ENCODE results near the gene SSH2. TPM values are rescaled to one million over a fixed set of nuclear protein-coding genes. Genes with fewer than 3 reads are reported as not detected.

Gene SSH2
- total and polyA plus RNA-seq, 2 of the 13 experiments (the other 11 are each of a cell fraction or from before 2014, with no cell fraction given): 6.0 to 6.4 TPM

DNA sequence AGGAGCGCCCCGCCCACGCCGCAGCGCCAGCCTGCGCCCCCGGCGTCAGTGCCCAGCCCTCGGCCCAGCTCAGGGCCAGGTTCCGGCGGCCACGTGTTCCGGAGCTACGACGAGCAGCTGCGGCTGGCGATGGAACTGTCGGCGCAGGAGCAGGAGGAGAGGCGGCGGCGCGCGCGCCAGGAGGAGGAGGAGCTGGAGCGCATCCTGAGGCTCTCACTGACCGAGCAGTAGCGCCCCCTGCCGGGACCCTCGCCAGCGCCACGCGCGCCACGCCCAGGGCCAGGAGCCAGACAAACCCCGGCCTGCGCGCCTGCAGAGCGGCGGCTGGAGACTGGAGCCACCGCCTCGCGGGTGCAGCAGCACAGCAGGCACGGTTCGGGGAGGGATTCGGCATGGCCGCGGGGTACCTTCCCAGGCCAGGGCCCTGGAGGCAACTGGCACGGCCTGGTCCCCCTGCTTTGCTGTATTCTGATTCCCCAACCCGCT lies 316.6 kb downstream of the SSH2 start (continued):
- TF ChIP-seq, protein P1, sequence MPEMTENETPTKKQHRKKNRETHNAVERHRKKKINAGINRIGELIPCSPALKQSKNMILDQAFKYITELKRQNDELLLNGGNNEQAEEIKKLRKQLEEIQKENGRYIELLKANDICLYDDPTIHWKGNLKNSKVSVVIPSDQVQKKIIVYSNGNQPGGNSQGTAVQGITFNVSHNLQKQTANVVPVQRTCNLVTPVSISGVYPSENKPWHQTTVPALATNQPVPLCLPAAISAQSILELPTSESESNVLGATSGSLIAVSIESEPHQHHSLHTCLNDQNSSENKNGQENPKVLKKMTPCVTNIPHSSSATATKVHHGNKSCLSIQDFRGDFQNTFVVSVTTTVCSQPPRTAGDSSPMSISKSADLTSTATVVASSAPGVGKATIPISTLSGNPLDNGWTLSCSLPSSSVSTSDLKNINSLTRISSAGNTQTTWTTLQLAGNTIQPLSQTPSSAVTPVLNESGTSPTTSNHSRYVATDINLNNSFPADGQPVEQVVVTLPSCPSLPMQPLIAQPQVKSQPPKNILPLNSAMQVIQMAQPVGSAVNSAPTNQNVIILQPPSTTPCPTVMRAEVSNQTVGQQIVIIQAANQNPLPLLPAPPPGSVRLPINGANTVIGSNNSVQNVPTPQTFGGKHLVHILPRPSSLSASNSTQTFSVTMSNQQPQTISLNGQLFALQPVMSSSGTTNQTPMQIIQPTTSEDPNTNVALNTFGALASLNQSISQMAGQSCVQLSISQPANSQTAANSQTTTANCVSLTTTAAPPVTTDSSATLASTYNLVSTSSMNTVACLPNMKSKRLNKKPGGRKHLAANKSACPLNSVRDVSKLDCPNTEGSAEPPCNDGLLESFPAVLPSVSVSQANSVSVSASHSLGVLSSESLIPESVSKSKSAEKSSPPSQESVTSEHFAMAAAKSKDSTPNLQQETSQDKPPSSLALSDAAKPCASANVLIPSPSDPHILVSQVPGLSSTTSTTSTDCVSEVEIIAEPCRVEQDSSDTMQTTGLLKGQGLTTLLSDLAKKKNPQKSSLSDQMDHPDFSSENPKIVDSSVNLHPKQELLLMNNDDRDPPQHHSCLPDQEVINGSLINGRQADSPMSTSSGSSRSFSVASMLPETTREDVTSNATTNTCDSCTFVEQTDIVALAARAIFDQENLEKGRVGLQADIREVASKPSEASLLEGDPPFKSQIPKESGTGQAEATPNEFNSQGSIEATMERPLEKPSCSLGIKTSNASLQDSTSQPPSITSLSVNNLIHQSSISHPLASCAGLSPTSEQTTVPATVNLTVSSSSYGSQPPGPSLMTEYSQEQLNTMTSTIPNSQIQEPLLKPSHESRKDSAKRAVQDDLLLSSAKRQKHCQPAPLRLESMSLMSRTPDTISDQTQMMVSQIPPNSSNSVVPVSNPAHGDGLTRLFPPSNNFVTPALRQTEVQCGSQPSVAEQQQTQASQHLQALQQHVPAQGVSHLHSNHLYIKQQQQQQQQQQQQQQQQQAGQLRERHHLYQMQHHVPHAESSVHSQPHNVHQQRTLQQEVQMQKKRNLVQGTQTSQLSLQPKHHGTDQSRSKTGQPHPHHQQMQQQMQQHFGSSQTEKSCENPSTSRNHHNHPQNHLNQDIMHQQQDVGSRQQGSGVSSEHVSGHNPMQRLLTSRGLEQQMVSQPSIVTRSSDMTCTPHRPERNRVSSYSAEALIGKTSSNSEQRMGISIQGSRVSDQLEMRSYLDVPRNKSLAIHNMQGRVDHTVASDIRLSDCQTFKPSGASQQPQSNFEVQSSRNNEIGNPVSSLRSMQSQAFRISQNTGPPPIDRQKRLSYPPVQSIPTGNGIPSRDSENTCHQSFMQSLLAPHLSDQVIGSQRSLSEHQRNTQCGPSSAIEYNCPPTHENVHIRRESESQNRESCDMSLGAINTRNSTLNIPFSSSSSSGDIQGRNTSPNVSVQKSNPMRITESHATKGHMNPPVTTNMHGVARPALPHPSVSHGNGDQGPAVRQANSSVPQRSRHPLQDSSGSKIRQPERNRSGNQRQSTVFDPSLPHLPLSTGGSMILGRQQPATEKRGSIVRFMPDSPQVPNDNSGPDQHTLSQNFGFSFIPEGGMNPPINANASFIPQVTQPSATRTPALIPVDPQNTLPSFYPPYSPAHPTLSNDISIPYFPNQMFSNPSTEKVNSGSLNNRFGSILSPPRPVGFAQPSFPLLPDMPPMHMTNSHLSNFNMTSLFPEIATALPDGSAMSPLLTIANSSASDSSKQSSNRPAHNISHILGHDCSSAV (CRISPR knock-in tag; IDR thresholded peaks at IDR 0.05; ENCODE audit: borderline replicate concordance): no peak
- TF ChIP-seq EEA1 (CRISPR knock-in tag; IDR thresholded peaks at IDR 0.05; ENCODE audit: borderline replicate concordance) (peak; percentile 81; the same call in 1 of the 2 replicates), TOE1 (CRISPR knock-in tag; IDR thresholded peaks at IDR 0.05) (no peak; the same call in 1 of the 2 replicates), ZNF605 (CRISPR knock-in tag; IDR thresholded peaks at IDR 0.05) (no peak), YEATS2 (CRISPR knock-in tag; IDR thresholded peaks at IDR 0.05; ENCODE audit: borderline replicate concordance) (peak; percentile 54; the same call in 1 of the 2 replicates)
- TF ChIP-seq, protein P2, sequence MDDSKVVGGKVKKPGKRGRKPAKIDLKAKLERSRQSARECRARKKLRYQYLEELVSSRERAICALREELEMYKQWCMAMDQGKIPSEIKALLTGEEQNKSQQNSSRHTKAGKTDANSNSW (CRISPR knock-in tag; IDR thresholded peaks at IDR 0.05; ENCODE audit: borderline replicate concordance): 0 out of 2 replicates have a peak, but pooled peaks have one; percentile 61
- TF ChIP-seq, protein P3, sequence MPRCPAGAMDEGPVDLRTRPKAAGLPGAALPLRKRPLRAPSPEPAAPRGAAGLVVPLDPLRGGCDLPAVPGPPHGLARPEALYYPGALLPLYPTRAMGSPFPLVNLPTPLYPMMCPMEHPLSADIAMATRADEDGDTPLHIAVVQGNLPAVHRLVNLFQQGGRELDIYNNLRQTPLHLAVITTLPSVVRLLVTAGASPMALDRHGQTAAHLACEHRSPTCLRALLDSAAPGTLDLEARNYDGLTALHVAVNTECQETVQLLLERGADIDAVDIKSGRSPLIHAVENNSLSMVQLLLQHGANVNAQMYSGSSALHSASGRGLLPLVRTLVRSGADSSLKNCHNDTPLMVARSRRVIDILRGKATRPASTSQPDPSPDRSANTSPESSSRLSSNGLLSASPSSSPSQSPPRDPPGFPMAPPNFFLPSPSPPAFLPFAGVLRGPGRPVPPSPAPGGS (CRISPR knock-in tag; IDR thresholded peaks at IDR 0.05): no peak; the same call in 1 of the 2 replicates
- TF ChIP-seq, protein P4, sequence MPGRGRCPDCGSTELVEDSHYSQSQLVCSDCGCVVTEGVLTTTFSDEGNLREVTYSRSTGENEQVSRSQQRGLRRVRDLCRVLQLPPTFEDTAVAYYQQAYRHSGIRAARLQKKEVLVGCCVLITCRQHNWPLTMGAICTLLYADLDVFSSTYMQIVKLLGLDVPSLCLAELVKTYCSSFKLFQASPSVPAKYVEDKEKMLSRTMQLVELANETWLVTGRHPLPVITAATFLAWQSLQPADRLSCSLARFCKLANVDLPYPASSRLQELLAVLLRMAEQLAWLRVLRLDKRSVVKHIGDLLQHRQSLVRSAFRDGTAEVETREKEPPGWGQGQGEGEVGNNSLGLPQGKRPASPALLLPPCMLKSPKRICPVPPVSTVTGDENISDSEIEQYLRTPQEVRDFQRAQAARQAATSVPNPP (CRISPR knock-in tag; IDR thresholded peaks at IDR 0.05): peak; percentile 91; the same call in 1 of the 2 replicates
- TF ChIP-seq, protein P5, sequence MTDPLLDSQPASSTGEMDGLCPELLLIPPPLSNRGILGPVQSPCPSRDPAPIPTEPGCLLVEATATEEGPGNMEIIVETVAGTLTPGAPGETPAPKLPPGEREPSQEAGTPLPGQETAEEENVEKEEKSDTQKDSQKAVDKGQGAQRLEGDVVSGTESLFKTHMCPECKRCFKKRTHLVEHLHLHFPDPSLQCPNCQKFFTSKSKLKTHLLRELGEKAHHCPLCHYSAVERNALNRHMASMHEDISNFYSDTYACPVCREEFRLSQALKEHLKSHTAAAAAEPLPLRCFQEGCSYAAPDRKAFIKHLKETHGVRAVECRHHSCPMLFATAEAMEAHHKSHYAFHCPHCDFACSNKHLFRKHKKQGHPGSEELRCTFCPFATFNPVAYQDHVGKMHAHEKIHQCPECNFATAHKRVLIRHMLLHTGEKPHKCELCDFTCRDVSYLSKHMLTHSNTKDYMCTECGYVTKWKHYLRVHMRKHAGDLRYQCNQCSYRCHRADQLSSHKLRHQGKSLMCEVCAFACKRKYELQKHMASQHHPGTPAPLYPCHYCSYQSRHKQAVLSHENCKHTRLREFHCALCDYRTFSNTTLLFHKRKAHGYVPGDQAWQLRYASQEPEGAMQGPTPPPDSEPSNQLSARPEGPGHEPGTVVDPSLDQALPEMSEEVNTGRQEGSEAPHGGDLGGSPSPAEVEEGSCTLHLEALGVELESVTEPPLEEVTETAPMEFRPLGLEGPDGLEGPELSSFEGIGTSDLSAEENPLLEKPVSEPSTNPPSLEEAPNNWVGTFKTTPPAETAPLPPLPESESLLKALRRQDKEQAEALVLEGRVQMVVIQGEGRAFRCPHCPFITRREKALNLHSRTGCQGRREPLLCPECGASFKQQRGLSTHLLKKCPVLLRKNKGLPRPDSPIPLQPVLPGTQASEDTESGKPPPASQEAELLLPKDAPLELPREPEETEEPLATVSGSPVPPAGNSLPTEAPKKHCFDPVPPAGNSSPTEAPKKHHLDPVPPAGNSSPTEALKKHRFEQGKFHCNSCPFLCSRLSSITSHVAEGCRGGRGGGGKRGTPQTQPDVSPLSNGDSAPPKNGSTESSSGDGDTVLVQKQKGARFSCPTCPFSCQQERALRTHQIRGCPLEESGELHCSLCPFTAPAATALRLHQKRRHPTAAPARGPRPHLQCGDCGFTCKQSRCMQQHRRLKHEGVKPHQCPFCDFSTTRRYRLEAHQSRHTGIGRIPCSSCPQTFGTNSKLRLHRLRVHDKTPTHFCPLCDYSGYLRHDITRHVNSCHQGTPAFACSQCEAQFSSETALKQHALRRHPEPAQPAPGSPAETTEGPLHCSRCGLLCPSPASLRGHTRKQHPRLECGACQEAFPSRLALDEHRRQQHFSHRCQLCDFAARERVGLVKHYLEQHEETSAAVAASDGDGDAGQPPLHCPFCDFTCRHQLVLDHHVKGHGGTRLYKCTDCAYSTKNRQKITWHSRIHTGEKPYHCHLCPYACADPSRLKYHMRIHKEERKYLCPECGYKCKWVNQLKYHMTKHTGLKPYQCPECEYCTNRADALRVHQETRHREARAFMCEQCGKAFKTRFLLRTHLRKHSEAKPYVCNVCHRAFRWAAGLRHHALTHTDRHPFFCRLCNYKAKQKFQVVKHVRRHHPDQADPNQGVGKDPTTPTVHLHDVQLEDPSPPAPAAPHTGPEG (CRISPR knock-in tag; IDR thresholded peaks at IDR 0.05): no peak

Data from HepG2 (cell line).